Daoy (cell line): Measurements from ENCODE around the gene SNX19. TPM values are rescaled to one million over a fixed set of nuclear protein-coding genes. Genes with fewer than 3 reads are reported as not detected.

ENCODE experiments used
- DNase-seq: peaks from one replicate; pipeline ENCODE4 v3.0.0-alpha.2; 2015; ENCODE audit warnings: low read depth
- total RNA-seq: library from RNA; depleted of rRNA; stranded (reverse); fragments of >200 nt; shearing (Covaris generic); gene quantifications from 2 replicates; pipeline ENCODE4 v1.2.3, GENCODE V29; 2014

SNX19 gene
- total RNA-seq, 1 experiment from 2014 or later: 43.3 TPM

GRCh38 chr11:130905512-130905911 lies 10.8 kb downstream of the SNX19 start:
- DNase-seq: no peak

- DNase-seq: no peak
Observed at GRCh38 chr11:130904380-130904779, 11.9 kb downstream of the SNX19 start.

GRCh38 chr11:130902380-130902779 lies 13.9 kb downstream of the SNX19 start:
- no peak for DNase-seq

GRCh38 chr11:130899106-130899505 lies 17.2 kb downstream of the SNX19 start:
- DNase-seq: no peak

- no peak for DNase-seq
Observed at GRCh38 chr11:130897262-130898182, 18.8 kb downstream of the SNX19 start.

- DNase-seq: peak; percentile 63
Observed at GRCh38 chr11:130894322-130895025, 21.8 kb downstream of the SNX19 start.

- DNase-seq: no peak
Observed at GRCh38 chr11:130892861-130893260, 23.4 kb downstream of the SNX19 start.

GRCh38 chr11:130891326-130891725 lies 25.0 kb downstream of the SNX19 start:
- DNase-seq: no peak

- no peak for DNase-seq
Observed at GRCh38 chr11:130890039-130890745, 26.1 kb downstream of the SNX19 start.

GRCh38 chr11:130888790-130889189 lies 27.5 kb downstream of the SNX19 start:
- DNase-seq: no peak

GRCh38 chr11:130886704-130887103 lies 29.6 kb downstream of the SNX19 start:
- no peak for DNase-seq

- DNase-seq: no peak
Observed at GRCh38 chr11:130882138-130882551, 34.1 kb downstream of the SNX19 start.

GRCh38 chr11:130881475-130882137 lies 34.7 kb downstream of the SNX19 start:
- no peak for DNase-seq

- DNase-seq: no peak
Observed at GRCh38 chr11:130879836-130880235, 36.4 kb downstream of the SNX19 start.

- no peak for DNase-seq
Observed at GRCh38 chr11:130876931-130877915, 39.1 kb downstream of the SNX19 start.

GRCh38 chr11:130876100-130876499 lies 40.2 kb downstream of the SNX19 start:
- DNase-seq: no peak

GRCh38 chr11:130874955-130875531 lies 41.2 kb downstream of the SNX19 start:
- DNase-seq: no peak

GRCh38 chr11:130874396-130874795 lies 41.9 kb downstream of the SNX19 start:
- DNase-seq: peak; percentile 32

- DNase-seq: peak; percentile 58
Observed at GRCh38 chr11:130873761-130874160, 42.5 kb downstream of the SNX19 start.

GRCh38 chr11:130872981-130873380 lies 43.3 kb downstream of the SNX19 start:
- DNase-seq: peak; percentile 56
